Measurements from ENCODE around the gene DHRSX. TPM values are rescaled to one million over a fixed set of nuclear protein-coding genes. Genes with fewer than 3 reads are reported as not detected.

DHRSX gene
- total and polyA plus RNA-seq, 10 of the 15 experiments (the other 5 are each of a cell fraction or from before 2014, with no cell fraction given): 1.7 to 39.5 (median 16.5) TPM

GRCh38 chrX:2351999-2352995, 148.5 kb downstream of the DHRSX start:
- no peaks in the 10 kb centered on the region; the same call in 2 of the 3 replicates for H3K9me3 ChIP-seq (replicated peaks; ENCODE audit: control insufficient read depth, insufficient read depth, low read length)
- WGBS (ENCODE audit: insufficient coverage, insufficient replicate concordance, low lambda C conversion rate, missing lambda C conversion rate): 88% methylated on average over 19 of the region's 19 CpGs
- H3K36me3 ChIP-seq (ENCODE audit: control insufficient read depth in 2 of 2, insufficient read depth in 2 of 2, low read length in 1 of 2): no peaks in the 10 kb centered on the region; a peak in 2 of 4 replicates
- H3K9ac ChIP-seq (ENCODE audit: control insufficient read depth, insufficient read depth, low read length): no peak overlapping the region
- SMC1A ChIA-PET (ENCODE audit: uncharacterized antibody, unreplicated experiment): no interaction called here
- FAIRE-seq: no peak
- in situ Hi-C loops (cut with MboI): no loop called here
- POLR2A ChIA-PET: no interaction called here
- H3K4me3 ChIP-seq: no peak overlapping the region
- TF ChIP-seq BRCA1 (IDR thresholded peaks at IDR 0.05; ENCODE audit: low read depth, low read length) (no peak), RB1 (IDR thresholded peaks at IDR 0.05; ENCODE audit: borderline replicate concordance) (no peak), YY1 (IDR thresholded peaks at IDR 0.05; ENCODE audit: low read depth, low read length) (no peak), NRF1 (conservative IDR thresholded peaks at IDR 0.05; ENCODE audit: low read depth, low read length) (no peak), CHD1 (IDR thresholded peaks at IDR 0.05; ENCODE audit: low read depth, low read length) (no peak), BACH1 (IDR thresholded peaks at IDR 0.05; ENCODE audit: borderline replicate concordance) (no peak), IRF3 (IDR thresholded peaks at IDR 0.05) (no peak), PML (IDR thresholded peaks at IDR 0.05; ENCODE audit: low read length) (no peak), RCOR1 (conservative IDR thresholded peaks at IDR 0.05; ENCODE audit: low read depth, low read length) (no peak)
- RAD21 ChIA-PET (ENCODE audit: unreplicated experiment): no interaction called here
- H4K20me1 ChIP-seq (ENCODE audit: control insufficient read depth, insufficient read depth): no peaks in the 10 kb centered on the region
- CTCF ChIA-PET: no interaction called here
- no peaks in the 10 kb centered on the region for H3K27me3 ChIP-seq (replicated peaks in 1 of 2; ENCODE audit: control insufficient read depth in 2 of 2, insufficient read depth in 2 of 2, low read length in 1 of 2)
- H3K4me1 ChIP-seq (ENCODE audit: control insufficient read depth, insufficient read depth, low read length): no peaks in the 10 kb centered on the region
- no TSS peak for BruUV-seq (replicated peaks)
- no peak for ATAC-seq
- no peak for DNase-seq (ENCODE audit: low read depth, low spot score)
- H2AFZ ChIP-seq (ENCODE audit: control insufficient read depth, low read depth, low read length): no peak overlapping the region
- intact Hi-C loops (cut with micrococcal nuclease; ENCODE audit: unreplicated experiment): no loop called here
- no peak overlapping the region for H3K4me2 ChIP-seq (ENCODE audit: control insufficient read depth, insufficient read depth)
- H3K79me2 ChIP-seq (ENCODE audit: control insufficient read depth, insufficient read depth, low read length): no peaks in the 10 kb centered on the region
- no peak overlapping the region for H3K27ac ChIP-seq (ENCODE audit: control insufficient read depth, insufficient read depth)
